Posterior vena cava (tissue), 2 donors: ENCODE data around the gene C9orf153. TPM values are rescaled to one million over a fixed set of nuclear protein-coding genes. Genes with fewer than 3 reads are reported as not detected.
"Not testable (repeated sequence)": the region's sequence is repeated elsewhere in the genome, so short reads cannot be mapped to it uniquely, and the experiment has no call there.

Source experiments
- DNase-seq: peaks from one replicate; pipeline ENCODE4 v3.0.0-alpha.2; 2020; ENCODE audit warnings: low spot score
- intact Hi-C, 2 donors: fragments of 100-400 bp; cut with DNase I; formaldehyde crosslinking; loops; one replicate each; pipeline versions ENCODE4 v1.14.1 to v1.14.2; 2022 to 2023
- total RNA-seq, 2 donors: library from RNA; stranded (reverse); fragmentation: NEBNext Ultra II Directional; extraction: Animal tissue kit (Norgen Biotek cat#: 25700); gene quantifications; one replicate each; pipeline ENCODE4 v1.2.1, GENCODE V29; 2021
- donor health status: DM: yes; HTN: yes; CAD: no.
- donor health status: DM: yes; HTN: yes; CAD: no.

Gene C9orf153
- total RNA-seq, 2 donors from 2014 or later = 0.24 to 0.28 TPM

GRCh38 chr9:86201474-86202337 is 57.8 kb downstream of the C9orf153 start:
- no peak for DNase-seq
- intact Hi-C loops = no loop called here

GRCh38 chr9:86200599-86201162 is 58.8 kb downstream of the C9orf153 start:
- intact Hi-C loops = no loop called here
- DNase-seq = no peak

GRCh38 chr9:86193088-86193487 is 66.4 kb downstream of the C9orf153 start:
- DNase-seq = no peak
- intact Hi-C loops = no loop called here

GRCh38 chr9:86190700-86191099 is 68.8 kb downstream of the C9orf153 start:
- DNase-seq, intact Hi-C loops: not testable (repeated sequence)

DNA sequence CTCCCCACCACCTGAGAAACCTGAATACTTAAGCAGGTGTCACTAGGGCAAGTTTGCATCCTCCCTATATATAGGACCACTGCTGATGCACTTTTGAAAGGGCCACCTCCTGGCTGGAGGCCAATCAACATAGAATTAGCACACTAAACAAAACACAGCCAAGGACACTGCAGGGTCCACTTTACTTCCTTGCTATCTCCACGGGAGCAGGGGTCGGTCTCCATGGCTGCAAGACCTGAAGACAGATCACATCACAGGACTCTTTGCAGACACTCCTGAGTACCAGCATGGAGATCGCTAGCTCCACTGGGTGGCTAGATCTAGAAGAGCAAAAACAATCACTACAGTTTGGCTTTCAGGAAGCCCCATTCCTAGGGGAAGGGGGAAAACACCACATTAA is 72.3 kb downstream of the C9orf153 start:
- intact Hi-C loops = loop anchor here in 1 of 2 donors (5.0 kb wide), 1 partner anchor 510 kb away; no protein-coding TSS in a partner anchor
- no peak for DNase-seq

- intact Hi-C loops = loop anchor here in 1 of 2 donors (5.0 kb wide), 1 partner anchor 509 kb away; no protein-coding TSS in a partner anchor
- no peak for DNase-seq
These were observed 72.8 kb downstream of the C9orf153 start for GRCh38 chr9:86186696-86187095.

- intact Hi-C loops = loop anchor here in 1 of 2 donors (5.0 kb wide), 1 partner anchor 509 kb away; no protein-coding TSS in a partner anchor
- DNase-seq = no peak
These were observed 73.6 kb downstream of the C9orf153 start for GRCh38 chr9:86185872-86186271.

DNA sequence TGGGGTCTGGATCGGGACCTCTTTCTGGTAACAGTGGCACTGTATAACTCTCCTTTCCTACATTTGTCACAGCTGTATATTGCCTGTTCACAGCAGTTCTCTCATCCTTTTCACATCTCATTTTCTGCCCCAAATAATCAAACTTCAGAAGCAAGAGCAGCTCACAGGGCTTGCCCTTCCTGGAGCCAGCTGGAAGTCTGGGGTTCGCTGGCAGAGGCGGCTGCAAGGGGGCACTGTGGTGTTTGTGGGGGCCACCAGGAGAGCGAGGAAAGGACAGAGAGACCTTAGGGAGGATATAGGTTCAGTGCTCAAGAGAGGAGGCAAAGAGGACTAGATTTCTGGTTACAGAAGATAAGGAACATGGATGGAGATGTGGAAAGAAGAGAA is 75.3 kb downstream of the C9orf153 start:
- intact Hi-C loops = no loop called here
- no peak for DNase-seq

DNA sequence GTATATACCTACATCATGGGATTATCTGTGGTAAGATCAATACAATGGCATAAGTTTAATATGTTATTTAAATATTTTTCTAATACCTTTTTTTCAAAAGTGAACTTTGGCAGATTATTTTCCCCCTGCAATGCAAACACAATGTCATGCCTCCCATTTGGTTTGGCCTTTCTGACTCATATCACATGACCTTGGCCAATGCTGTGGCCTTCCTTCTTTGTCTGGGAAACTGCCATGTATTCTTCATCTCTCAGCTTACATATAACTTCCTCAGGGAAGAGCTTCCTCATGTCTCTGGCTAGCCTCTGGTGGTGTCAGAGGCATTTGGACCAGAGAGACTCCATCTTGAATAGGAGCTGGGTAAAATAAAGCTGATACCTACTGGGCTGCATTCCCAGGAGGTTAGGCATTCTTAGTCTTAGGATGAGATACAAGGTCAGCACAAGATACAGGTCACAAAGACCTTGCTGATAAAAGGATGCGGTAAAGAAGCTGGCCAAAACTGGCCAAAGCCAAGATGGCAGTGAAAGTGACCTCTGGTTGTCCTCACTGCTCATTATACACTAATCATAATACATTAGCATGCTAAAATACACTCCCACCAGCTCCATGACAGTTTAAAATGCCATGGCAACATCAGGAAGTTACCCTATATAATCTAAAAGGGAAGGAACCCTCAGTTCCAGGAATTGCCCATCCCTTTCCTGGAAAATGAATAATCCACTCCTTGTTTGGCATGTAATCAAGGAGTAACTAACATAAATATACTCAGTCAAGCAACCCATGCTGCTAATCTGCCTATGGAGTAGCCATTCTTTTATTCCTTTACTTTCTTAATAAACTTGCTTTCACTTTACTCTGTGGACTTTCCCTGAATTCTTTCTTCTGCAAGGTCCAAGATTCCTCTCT is 76.0 kb downstream of the C9orf153 start:
- intact Hi-C loops = no loop called here
- DNase-seq = no peak

DNA sequence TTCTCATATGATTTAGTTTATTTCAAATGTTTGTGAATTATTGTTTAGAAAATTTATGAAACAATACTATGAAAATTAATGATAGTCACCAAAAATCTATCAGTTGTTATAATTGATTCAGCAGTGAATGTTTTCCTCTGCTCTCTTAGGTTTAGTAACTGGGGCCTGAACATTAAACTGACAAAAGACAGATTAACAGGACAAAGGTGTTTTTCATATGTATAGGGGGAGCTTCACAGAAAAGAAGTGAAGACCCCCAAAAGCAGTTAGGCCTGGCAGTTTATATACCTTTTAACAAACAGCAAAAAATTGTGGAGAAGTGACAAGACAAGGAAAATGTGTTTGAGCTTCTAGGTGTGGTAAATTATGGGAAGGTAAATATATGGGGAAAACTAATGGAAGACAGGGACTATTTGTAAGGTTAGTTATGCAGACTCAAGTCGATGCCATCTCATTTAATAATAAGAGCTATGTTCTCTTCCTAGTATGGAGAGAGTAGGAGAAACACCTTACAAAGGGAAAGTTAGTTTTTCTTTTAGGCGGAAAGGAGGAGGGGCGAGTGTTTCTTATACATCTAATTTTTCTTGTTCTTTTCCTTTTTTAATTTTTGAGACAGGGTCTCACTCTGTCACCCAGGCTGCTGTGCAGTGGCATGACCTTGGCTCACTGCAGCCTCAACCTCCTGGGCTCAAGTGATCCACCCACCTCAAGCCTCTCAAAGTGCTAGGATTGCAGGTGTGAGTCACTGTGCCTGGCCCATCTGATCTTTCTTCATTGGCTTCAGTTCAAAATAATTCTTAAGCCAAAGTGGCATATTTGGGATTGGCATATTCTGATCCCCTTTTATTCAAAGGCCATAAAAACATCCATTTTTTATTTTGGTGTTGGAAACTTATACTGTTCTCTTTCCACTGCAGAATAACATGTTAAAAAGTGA is 77.8 kb downstream of the C9orf153 start:
- intact Hi-C loops = no loop called here
- DNase-seq = no peak

GRCh38 chr9:86178503-86178902 is 81.0 kb downstream of the C9orf153 start:
- intact Hi-C loops = no loop called here
- DNase-seq = no peak

- DNase-seq = no peak
- intact Hi-C loops = no loop called here
These were observed 81.5 kb downstream of the C9orf153 start for GRCh38 chr9:86177995-86178394.

GRCh38 chr9:86176468-86176867 is 83.0 kb downstream of the C9orf153 start:
- intact Hi-C loops = no loop called here
- DNase-seq = no peak

DNA sequence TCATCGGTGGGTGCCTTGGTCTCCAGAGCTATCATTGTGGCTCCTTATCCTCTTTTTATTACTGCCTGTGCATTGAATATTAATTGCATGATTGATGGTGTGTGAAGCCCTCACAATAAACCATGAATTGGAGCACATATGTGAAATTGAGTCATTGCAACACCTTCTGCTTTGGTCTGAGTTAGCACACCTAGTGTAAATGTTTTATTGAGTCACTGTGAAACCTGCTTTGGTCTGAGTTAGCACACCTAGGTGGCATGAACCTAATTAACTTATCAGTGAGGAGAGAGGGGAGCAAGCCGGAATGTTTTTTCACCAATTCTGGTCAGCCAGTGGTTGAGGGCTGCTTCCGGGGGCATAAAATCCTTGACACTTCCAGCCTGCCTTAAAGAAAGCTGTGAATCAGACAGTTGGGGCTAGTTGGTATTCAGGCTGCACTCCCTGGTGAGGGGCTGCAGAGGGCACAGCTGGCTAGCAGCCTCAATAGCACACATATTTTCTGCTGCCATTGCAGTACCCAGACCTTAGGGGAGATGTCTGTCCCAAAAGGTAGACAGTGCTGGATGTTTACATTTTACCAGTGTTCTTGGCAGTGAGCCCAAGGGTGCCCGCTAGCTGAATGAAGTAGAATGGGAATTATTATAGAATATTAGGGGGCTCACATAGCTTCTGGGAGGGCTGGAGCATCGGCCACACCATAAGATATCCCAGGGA is 83.6 kb downstream of the C9orf153 start:
- DNase-seq = no peak
- intact Hi-C loops = no loop called here

GRCh38 chr9:86175223-86175622 is 84.2 kb downstream of the C9orf153 start:
- no peak for DNase-seq
- intact Hi-C loops = no loop called here
